ENCODE results near the gene ZNF524. TPM values are rescaled to one million over a fixed set of nuclear protein-coding genes. Genes with fewer than 3 reads are reported as not detected.

ZNF524 gene
- total and polyA plus RNA-seq, 9 of the 15 experiments (the other 6 are each of a cell fraction or from before 2014, with no cell fraction given), result 0.08 to 15.6 (median 2.9) TPM

DNA sequence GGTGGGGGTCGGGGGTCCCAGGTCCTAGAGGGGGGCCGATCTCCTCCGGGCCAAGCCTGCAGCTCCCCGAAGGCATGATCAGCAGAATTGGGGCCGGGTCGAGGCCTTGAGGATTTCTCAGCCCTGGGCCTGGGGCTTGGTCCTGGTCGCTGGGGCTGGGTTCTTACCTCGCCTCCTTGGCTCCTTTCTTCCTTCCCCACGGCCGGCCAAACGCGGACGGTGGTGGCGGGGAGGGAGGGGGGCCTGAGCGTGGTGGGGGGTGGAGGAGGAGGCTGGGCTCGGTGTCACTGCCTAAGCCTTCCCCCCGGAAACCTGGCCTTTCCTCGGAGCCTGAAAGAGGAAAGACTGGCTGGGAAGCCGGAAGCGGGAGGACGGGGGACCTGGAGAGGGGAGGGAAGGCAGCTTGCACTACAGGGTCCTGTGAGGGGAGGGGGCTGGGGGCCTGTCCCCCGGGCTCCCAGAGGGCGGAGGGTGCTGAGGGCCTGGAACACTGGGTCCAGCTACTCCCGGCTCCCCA is 19.4 kb upstream of the ZNF524 start, which contains the start of gene ZNF579 (continued):
- TF ChIP-seq, protein P1, sequence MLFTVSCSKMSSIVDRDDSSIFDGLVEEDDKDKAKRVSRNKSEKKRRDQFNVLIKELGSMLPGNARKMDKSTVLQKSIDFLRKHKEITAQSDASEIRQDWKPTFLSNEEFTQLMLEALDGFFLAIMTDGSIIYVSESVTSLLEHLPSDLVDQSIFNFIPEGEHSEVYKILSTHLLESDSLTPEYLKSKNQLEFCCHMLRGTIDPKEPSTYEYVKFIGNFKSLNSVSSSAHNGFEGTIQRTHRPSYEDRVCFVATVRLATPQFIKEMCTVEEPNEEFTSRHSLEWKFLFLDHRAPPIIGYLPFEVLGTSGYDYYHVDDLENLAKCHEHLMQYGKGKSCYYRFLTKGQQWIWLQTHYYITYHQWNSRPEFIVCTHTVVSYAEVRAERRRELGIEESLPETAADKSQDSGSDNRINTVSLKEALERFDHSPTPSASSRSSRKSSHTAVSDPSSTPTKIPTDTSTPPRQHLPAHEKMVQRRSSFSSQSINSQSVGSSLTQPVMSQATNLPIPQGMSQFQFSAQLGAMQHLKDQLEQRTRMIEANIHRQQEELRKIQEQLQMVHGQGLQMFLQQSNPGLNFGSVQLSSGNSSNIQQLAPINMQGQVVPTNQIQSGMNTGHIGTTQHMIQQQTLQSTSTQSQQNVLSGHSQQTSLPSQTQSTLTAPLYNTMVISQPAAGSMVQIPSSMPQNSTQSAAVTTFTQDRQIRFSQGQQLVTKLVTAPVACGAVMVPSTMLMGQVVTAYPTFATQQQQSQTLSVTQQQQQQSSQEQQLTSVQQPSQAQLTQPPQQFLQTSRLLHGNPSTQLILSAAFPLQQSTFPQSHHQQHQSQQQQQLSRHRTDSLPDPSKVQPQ (CRISPR knock-in tag; IDR thresholded peaks at IDR 0.05; ENCODE audit: borderline replicate concordance), result no peak
- TF ChIP-seq POLR2A (conservative IDR thresholded peaks at IDR 0.05) (peak; percentile 33), GTF2F1 (IDR thresholded peaks at IDR 0.05; ENCODE audit: low read depth, low read length) (no peak), PPARD (CRISPR knock-in tag; IDR thresholded peaks at IDR 0.05) (no peak), NCOA1 (IDR thresholded peaks at IDR 0.05; ENCODE audit: low read depth) (peak; percentile 93), ZNF699 (CRISPR knock-in tag; IDR thresholded peaks at IDR 0.05; ENCODE audit: insufficient replicate concordance) (no peak), ZNF311 (CRISPR knock-in tag; IDR thresholded peaks at IDR 0.05) (no peak), FOXP1 (CRISPR knock-in tag; IDR thresholded peaks at IDR 0.05) (no peak), PTRF (tag; IDR thresholded peaks at IDR 0.05) (no peak), ZNF263 (CRISPR knock-in tag; IDR thresholded peaks at IDR 0.05; ENCODE audit: borderline replicate concordance) (peak; percentile 59; the same call in 1 of the 2 replicates), NFATC3 (IDR thresholded peaks at IDR 0.05) (no peak), PHB (CRISPR knock-in tag; IDR thresholded peaks at IDR 0.05) (no peak)
- TF ChIP-seq, protein P2, sequence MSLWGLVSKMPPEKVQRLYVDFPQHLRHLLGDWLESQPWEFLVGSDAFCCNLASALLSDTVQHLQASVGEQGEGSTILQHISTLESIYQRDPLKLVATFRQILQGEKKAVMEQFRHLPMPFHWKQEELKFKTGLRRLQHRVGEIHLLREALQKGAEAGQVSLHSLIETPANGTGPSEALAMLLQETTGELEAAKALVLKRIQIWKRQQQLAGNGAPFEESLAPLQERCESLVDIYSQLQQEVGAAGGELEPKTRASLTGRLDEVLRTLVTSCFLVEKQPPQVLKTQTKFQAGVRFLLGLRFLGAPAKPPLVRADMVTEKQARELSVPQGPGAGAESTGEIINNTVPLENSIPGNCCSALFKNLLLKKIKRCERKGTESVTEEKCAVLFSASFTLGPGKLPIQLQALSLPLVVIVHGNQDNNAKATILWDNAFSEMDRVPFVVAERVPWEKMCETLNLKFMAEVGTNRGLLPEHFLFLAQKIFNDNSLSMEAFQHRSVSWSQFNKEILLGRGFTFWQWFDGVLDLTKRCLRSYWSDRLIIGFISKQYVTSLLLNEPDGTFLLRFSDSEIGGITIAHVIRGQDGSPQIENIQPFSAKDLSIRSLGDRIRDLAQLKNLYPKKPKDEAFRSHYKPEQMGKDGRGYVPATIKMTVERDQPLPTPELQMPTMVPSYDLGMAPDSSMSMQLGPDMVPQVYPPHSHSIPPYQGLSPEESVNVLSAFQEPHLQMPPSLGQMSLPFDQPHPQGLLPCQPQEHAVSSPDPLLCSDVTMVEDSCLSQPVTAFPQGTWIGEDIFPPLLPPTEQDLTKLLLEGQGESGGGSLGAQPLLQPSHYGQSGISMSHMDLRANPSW (CRISPR knock-in tag; IDR thresholded peaks at IDR 0.05), result no peak
- TF ChIP-seq, protein P3, sequence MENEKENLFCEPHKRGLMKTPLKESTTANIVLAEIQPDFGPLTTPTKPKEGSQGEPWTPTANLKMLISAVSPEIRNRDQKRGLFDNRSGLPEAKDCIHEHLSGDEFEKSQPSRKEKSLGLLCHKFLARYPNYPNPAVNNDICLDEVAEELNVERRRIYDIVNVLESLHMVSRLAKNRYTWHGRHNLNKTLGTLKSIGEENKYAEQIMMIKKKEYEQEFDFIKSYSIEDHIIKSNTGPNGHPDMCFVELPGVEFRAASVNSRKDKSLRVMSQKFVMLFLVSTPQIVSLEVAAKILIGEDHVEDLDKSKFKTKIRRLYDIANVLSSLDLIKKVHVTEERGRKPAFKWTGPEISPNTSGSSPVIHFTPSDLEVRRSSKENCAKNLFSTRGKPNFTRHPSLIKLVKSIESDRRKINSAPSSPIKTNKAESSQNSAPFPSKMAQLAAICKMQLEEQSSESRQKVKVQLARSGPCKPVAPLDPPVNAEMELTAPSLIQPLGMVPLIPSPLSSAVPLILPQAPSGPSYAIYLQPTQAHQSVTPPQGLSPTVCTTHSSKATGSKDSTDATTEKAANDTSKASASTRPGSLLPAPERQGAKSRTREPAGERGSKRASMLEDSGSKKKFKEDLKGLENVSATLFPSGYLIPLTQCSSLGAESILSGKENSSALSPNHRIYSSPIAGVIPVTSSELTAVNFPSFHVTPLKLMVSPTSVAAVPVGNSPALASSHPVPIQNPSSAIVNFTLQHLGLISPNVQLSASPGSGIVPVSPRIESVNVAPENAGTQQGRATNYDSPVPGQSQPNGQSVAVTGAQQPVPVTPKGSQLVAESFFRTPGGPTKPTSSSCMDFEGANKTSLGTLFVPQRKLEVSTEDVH (IDR thresholded peaks at IDR 0.05; ENCODE audit: low read depth, partially characterized antibody), result no peak
- TF ChIP-seq, protein P4, sequence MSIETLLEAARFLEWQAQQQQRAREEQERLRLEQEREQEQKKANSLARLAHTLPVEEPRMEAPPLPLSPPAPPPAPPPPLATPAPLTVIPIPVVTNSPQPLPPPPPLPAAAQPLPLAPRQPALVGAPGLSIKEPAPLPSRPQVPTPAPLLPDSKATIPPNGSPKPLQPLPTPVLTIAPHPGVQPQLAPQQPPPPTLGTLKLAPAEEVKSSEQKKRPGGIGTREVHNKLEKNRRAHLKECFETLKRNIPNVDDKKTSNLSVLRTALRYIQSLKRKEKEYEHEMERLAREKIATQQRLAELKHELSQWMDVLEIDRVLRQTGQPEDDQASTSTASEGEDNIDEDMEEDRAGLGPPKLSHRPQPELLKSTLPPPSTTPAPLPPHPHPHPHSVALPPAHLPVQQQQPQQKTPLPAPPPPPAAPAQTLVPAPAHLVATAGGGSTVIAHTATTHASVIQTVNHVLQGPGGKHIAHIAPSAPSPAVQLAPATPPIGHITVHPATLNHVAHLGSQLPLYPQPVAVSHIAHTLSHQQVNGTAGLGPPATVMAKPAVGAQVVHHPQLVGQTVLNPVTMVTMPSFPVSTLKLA (conservative IDR thresholded peaks at IDR 0.05), result no peak
